Pancreas (tissue), 10 donors: ENCODE results near the gene GLI2. TPM values are rescaled to one million over a fixed set of nuclear protein-coding genes. Genes with fewer than 3 reads are reported as not detected.

Source experiments
- ATAC-seq, 4 donors: fragments of 200-7000 bp; cut with Tn5 transposase; one replicate each; pipeline versions ENCODE4 v1.8.0 to v1.9.1; 2020; ENCODE audit warnings: mild to moderate bottlenecking in 4 of 4, moderate library complexity in 4 of 4
- DNase-seq, 6 donors: peaks; one replicate each; pipeline ENCODE4 v3.0.0-alpha.2; 2020
- FAIRE-seq: peaks from 2 replicates; lab custom pipeline; 2012; peaks lifted over from hg19 to GRCh38; lab: Jason Lieb, UNC
- H3K27ac ChIP-seq, 4 donors: fragments of 200-600 bp; sonication (generic); 1 replicate in 3 of 4; 2 replicates in 1 of 4; pipeline versions ENCODE4 v1.5.0 to v1.8.0; 2020
- H3K27me3 ChIP-seq, 4 donors: fragments of 200-600 bp; one replicate each; pipeline ENCODE4 v1.8.0; 2021
- H3K36me3 ChIP-seq, 3 donors: fragments of 200-600 bp; sonication (generic) in 1 of 3; one replicate each; pipeline versions ENCODE4 v1.5.0 to v1.8.0; 2020 to 2021
- H3K4me1 ChIP-seq, 3 donors: fragments of 200-600 bp; one replicate each; pipeline ENCODE4 v1.8.0; 2021
- H3K4me3 ChIP-seq, 4 donors: fragments of 200-600 bp; sonication (generic) in 2 of 4; one replicate each; pipeline versions ENCODE4 v1.5.0 to v1.8.0; 2020 to 2021
- H3K9me3 ChIP-seq, 4 donors: fragments of 200-600 bp; one replicate each; pipeline ENCODE4 v1.8.0; 2021
- CTCF ChIP-seq, 4 donors: fragments of 200-600 bp; sonication (generic) in 3 of 4; IDR thresholded peaks; one replicate each; pipeline versions ENCODE4 v1.5.0 to v1.8.0; 2021; ENCODE audit warnings: antibody characterized with exemption in 4 of 4
- WGBS, 2 donors: extraction: QIAGEN DNeasy Blood & Tissue Kit; methylation state at CpG; one replicate each; pipeline ENCODE4 v1.1.7; 2013; 5-methylcytosine and 5-hydroxymethylcytosine counted together
- intact Hi-C, 3 donors: fragments of 100-400 bp; cut with DNase I; formaldehyde crosslinking; loops; one replicate each; pipeline versions ENCODE4 v1.11.1 to v1.14.2; 2022
- polyA plus RNA-seq, 2 donors: library from polyadenylated mRNA; stranded (reverse); fragments of 200-250 nt; gene quantifications; one replicate each; pipeline ENCODE4 v1.2.3, GENCODE V29; 2013
- total RNA-seq, 6 donors: library from RNA; stranded (reverse); fragmentation: NEBNext Ultra II Directional in 4 of 6; extraction: Animal tissue kit (Norgen Biotek cat#: 25700) in 4 of 6; gene quantifications; one replicate each; pipeline versions ENCODE4 v1.2.1 to v1.2.4, GENCODE V29; 2021 to 2023
- donor health status: healthy with polysubstance abuse.
- donor health status: DM: no; HTN: no; CAD: no; lungs with moderate emphysema.
- donor health status: DM: no; HTN: no; CAD: no.
- donor health status: control.
- donor health status: control.
- donor health status: Bipolar disorder and iron deficiency.
- donor health status: DM: yes; HTN: yes; CAD: no.
- donor health status: DM: no; HTN: no; CAD: no.
- donor health status: DM: no; HTN: no; CAD: no.
- donor health status: DM: yes; HTN: yes; CAD: no.

GLI2 gene
- 1 to 10 TPM in 2 of 6 donors, under 1 TPM in 4; 0.14 to 3.2 (median 0.53) TPM for total RNA-seq
- polyA plus RNA-seq: 1 to 10 TPM in 1 of 2 donors, under 1 TPM in 1; 0.14 to 1.6 TPM

- intact Hi-C loops: loop anchor here in 1 of 3 donors (5.0 kb wide), 1 partner anchor 337 kb away; no protein-coding TSS in a partner anchor
- H3K4me1 ChIP-seq: peaks cover 0 to 6% (median 0%) of the 10 kb centered on the region in 3 donors
Observed at GRCh38 chr2:120735746-120736170, at the start of gene GLI2. TSS of gene GLI2 (plus strand) at chr2:120735868. CDS start at chr2:120797321, 61,453 bp downstream.

GRCh38 chr2:120685974-120686297, 49.7 kb upstream of the GLI2 start:
- no peak overlapping the region for H3K27ac ChIP-seq
- intact Hi-C loops: no loop called here
- WGBS, 2 donors: 74 to 82% methylated on average over 12 of the region's 12 CpGs
- H3K4me3 ChIP-seq: no peak overlapping the region
- ATAC-seq (no peak), DNase-seq (no peak), FAIRE-seq (no peak)
- no peaks in the 10 kb centered on the region for H3K27me3 ChIP-seq
- H3K9me3 ChIP-seq: no peaks in the 10 kb centered on the region
- no peaks in the 10 kb centered on the region for H3K4me1 ChIP-seq
- no peaks in the 10 kb centered on the region for H3K36me3 ChIP-seq
- no peak for TF ChIP-seq CTCF (IDR thresholded peaks at IDR 0.05)

More at GRCh38 chr2:120735746-120736170, at the start of gene GLI2:
- H3K27ac ChIP-seq: no peak within 1 kb of the TSS
- no peaks in the 10 kb centered on the region for H3K9me3 ChIP-seq
- FAIRE-seq (no peak), ATAC-seq (peak; percentile 71 to 89 (median 80)), DNase-seq (peak; percentile 47 to 84 (median 62))
- peak within 1 kb of the TSS; percentile 19 to 47 (median 26) for H3K4me3 ChIP-seq
- TF ChIP-seq CTCF (IDR thresholded peaks at IDR 0.05): peak in 3 of 4 donors; percentile 35 to 50 (median 49)
- no peaks in the 10 kb centered on the region for H3K36me3 ChIP-seq
- 0% methylated on average over 44 to 57 of the region's 59 CpGs for WGBS, 2 donors
- peaks cover 0 to 31% (median 8%) of the 10 kb centered on the region in 4 donors for H3K27me3 ChIP-seq

- Histone ChIP-seq H3K4me1 (no peaks in the 10 kb centered on the region), H3K36me3 (no peaks in the 10 kb centered on the region), H3K27ac (no peak overlapping the region), H3K9me3 (no peaks in the 10 kb centered on the region), H3K4me3 (no peak overlapping the region), H3K27me3 (no peaks in the 10 kb centered on the region)
- intact Hi-C loops: no loop called here
- no peak for DNase-seq
- TF ChIP-seq CTCF (IDR thresholded peaks at IDR 0.05): no peak
- WGBS, 2 donors: 73 to 77% methylated on average over 16 of the region's 16 CpGs
- ATAC-seq: no peak
- FAIRE-seq: no peak
Observed at GRCh38 chr2:120686511-120687168, 49.0 kb upstream of the GLI2 start.

- H3K4me3 ChIP-seq: no peak overlapping the region
- DNase-seq (no peak), ATAC-seq (no peak), FAIRE-seq (no peak)
- H3K36me3 ChIP-seq: no peaks in the 10 kb centered on the region
- H3K27ac ChIP-seq: no peak overlapping the region
- intact Hi-C loops: no loop called here
- TF ChIP-seq CTCF (IDR thresholded peaks at IDR 0.05): no peak
- H3K4me1 ChIP-seq: no peaks in the 10 kb centered on the region
- no peaks in the 10 kb centered on the region for H3K27me3 ChIP-seq
- no peaks in the 10 kb centered on the region for H3K9me3 ChIP-seq
- WGBS, 2 donors: 49 to 75% methylated on average over 2 of the region's 2 CpGs
Observed at GRCh38 chr2:120687210-120687609, 48.5 kb upstream of the GLI2 start.

- H3K4me3 ChIP-seq: no peak overlapping the region
- intact Hi-C loops: loop anchor here in 2 of 3 donors (5.0 kb wide), 2 partner anchors 377 to 382 kb away; no protein-coding TSS in a partner anchor
- H3K36me3 ChIP-seq: no peaks in the 10 kb centered on the region
- DNase-seq (peak in 2 of 6 donors; percentile 13 to 27), ATAC-seq (no peak), FAIRE-seq (no peak)
- no peaks in the 10 kb centered on the region for H3K4me1 ChIP-seq
- no peaks in the 10 kb centered on the region for H3K9me3 ChIP-seq
- H3K27me3 ChIP-seq: peaks cover 0 to 3% (median 0%) of the 10 kb centered on the region in 4 donors
- TF ChIP-seq CTCF (IDR thresholded peaks at IDR 0.05): no peak
- H3K27ac ChIP-seq: no peak overlapping the region
- WGBS, 2 donors: 54 to 56% methylated on average over 11 of the region's 11 CpGs
Observed at GRCh38 chr2:120690521-120690920, 45.1 kb upstream of the GLI2 start.
